Subcutaneous adipose tissue (tissue), 4 donors: Measurements from ENCODE around the gene FRMD5. TPM values are rescaled to one million over a fixed set of nuclear protein-coding genes. Genes with fewer than 3 reads are reported as not detected.

Experiments
- CTCF ChIP-seq: fragments of 450-650 bp; IDR thresholded peaks from one replicate; pipeline ENCODE4 v1.5.1; 2016; ENCODE audit warnings: low read depth, mild to moderate bottlenecking, control low read depth, antibody characterized with exemption, moderate library complexity
- total RNA-seq, 4 donors: library from RNA; depleted of rRNA; stranded (reverse); fragments of >200 nt; gene quantifications; one replicate each; pipeline ENCODE4 v1.1.0, GENCODE V29; 2016

FRMD5 gene
- total RNA-seq, 4 donors from 2014 or later = 0.34 TPM; not detected in 3

DNA sequence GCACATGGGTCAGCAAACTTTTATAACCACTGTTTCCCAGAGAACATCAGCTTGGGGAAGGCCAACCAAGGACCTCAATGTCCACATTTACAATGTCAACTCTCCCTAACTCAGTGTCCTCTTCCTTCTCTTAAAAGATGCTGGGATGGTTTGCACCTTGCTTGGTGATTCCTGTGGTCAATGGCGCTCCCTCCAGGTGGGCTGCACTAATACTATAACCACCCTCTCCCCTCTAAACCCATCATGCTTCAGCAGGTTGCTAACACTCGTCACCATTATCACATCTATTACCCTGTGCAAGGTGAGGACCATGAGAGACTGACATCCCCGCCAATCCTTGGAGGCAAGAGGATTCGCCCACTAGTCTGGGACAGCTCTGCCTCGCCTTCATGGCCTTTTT, 65.2 kb downstream of the FRMD5 start:
- TF ChIP-seq CTCF = no peak

DNA sequence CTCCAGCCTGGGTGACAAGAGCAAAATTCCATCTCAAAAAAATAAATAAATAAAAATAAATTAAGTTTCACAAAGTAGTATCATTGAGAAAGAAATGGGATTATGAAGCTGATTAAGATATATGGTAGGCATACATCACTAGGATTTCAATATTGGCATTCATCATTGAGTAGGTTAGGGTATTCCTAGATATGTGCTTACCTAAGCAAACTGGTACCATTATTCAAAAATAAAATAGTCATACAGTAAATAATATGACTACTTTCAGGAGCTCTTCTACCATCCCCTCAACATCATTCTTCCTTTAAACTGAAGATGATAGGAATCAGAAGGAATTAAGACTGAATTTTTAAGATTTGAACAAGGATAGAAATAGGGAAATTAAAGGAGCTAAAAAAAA, 66.6 kb downstream of the FRMD5 start:
- TF ChIP-seq CTCF = no peak

DNA sequence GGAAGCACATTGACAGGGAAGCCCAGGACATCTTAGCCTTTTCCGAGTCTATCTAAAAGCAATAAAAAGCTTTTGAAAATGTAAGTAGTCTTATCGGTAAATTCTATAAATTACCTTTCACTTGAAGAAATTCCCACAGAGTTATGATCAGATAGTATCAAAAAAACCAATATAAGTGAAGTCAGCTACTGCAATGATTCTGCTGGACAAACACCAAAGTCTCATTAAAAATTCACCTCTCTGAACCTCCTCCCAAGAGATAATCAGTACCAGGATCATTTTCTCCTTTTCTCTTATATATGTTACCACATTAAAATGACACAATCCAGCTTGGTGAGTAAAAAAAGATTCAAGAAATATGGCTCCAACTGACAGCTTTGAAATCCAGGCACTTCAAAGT, 69.2 kb downstream of the FRMD5 start:
- TF ChIP-seq CTCF = no peak

GRCh38 chr15:44102675-44103254, 92.3 kb downstream of the FRMD5 start:
- no peak for TF ChIP-seq CTCF

DNA sequence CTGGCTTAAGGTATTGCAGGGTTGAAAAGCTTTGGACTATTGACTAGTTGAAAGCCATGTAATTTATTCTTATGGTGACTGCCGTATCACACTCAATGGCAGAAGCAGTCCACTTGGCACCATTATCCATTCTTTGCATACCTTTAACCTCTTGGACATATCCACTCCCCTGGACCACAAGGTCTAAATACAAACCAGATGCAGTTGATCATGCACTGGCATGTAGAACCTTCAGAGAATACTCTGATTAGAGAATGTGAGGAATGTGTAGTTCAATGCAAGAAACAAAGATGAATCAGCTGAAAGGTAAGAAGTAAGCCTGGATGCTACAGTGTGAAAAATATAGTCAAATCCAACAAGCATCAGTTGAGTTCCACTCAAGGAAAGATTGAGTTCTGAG, 93.1 kb downstream of the FRMD5 start:
- no peak for TF ChIP-seq CTCF

DNA sequence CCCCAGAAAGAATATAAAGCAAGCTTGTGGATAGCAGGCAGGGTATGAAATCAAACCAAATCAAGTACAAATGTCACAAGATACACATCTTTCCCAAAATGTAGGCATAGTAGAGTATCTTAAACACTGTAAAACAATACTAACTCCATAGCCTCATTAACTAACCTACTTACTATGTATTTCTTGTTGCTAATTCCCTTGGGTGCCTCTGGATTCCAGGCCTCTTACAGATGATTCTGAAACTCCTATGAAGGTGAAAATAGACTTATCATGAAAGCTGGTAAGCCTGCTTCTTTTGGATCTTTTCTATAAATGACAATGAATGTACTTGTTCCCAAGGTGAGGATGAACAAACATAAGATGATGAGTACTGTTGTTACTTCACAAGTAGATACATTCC, 93.8 kb downstream of the FRMD5 start:
- no peak for TF ChIP-seq CTCF

- no peak for TF ChIP-seq CTCF
Observed at GRCh38 chr15:44099671-44100070, 95.4 kb downstream of the FRMD5 start.
